ENCODE data around the gene INPP5J. TPM values are rescaled to one million over a fixed set of nuclear protein-coding genes. Genes with fewer than 3 reads are reported as not detected.
A peak's percentile ranks its signal among the peaks of the same experiment; 100 is the strongest.

The INPP5J gene
- total and polyA plus RNA-seq, 2 of the 13 experiments (the other 11 are each of a cell fraction or from before 2014, with no cell fraction given) = 0.24 to 1.1 TPM

DNA sequence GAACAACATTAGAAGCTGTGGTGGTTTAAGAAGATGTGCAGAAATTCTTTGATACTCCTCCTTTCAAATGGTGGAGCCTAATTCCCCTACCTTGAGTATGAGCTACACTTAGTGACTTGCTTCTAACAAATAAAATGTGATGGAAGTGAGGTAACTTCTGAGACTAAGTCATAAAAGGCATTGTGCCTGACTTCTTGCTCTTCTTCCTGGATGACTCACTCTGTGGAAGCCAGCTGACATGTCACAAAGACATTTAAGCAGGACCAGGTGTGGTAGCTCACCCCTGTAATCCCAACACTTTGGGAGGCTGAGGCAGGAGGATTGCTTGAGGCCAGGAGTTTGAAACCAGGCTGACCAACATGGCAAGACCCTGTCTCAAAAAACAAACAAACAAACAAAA, 21.5 kb downstream of the INPP5J start:
- DNase-seq (ENCODE audit: low spot score) = no peak
- ChIA-PET CTCF (ENCODE audit: low intra/inter-chr PET ratio, low total read pairs) (no interaction called here), POLR2A (interaction anchor here (1.4 to 1.7 kb wide), 2 partner anchors 12 to 63 kb away, joined by 3 to 4 read pairs; partner anchors contain the start of gene SMTN)
- Histone ChIP-seq H3K4me2 (ENCODE audit: low read depth, low read length) (no peak overlapping the region), H3K27me3 (ENCODE audit: control insufficient read depth in 1 of 2, insufficient read depth in 2 of 2, low read length in 2 of 2) (peaks cover 4 to 35% of the 10 kb centered on the region in 2 experiments; a peak in 4 of 5 replicates), H3K36me3 (replicated peaks in 1 of 2; ENCODE audit: control insufficient read depth in 1 of 2, insufficient read depth in 2 of 2, low read length in 2 of 2) (no peaks in the 10 kb centered on the region), H3K9ac (ENCODE audit: insufficient read depth, low read depth, low read length) (no peak overlapping the region), H2AFZ (ENCODE audit: low read length) (no peak overlapping the region), H4K20me1 (ENCODE audit: insufficient read depth, low read length) (no peaks in the 10 kb centered on the region), H3K9me3 (ENCODE audit: low read length) (no peaks in the 10 kb centered on the region), H3K79me2 (ENCODE audit: insufficient read depth, low read length) (no peaks in the 10 kb centered on the region), H3K4me3 (replicated peaks in 1 of 3; ENCODE audit: insufficient read depth in 1 of 3, low read depth in 2 of 3, low read length in 3 of 3) (no peak overlapping the region), H3K4me1 (ENCODE audit: insufficient read depth, low read length) (peaks cover 8% of the 10 kb centered on the region), H3K27ac (ENCODE audit: extremely low read length, insufficient read depth, low read length) (no peak overlapping the region)
- no TSS peak for BruUV-seq (replicated peaks)
- FAIRE-seq = no peak
- no peak for TF ChIP-seq HNRNPUL1 (IDR thresholded peaks at IDR 0.05; ENCODE audit: low read depth, low read length)
- no peak for TF ChIP-seq GABPB1 (CRISPR knock-in tag; IDR thresholded peaks at IDR 0.05)
- TF ChIP-seq ARID5B (CRISPR knock-in tag; IDR thresholded peaks at IDR 0.05) = no peak
- peak; percentile 71 for TF ChIP-seq FOSL2 (CRISPR knock-in tag; IDR thresholded peaks at IDR 0.05)
- TF ChIP-seq ZNF317 (CRISPR knock-in tag; IDR thresholded peaks at IDR 0.05) = 0 out of 2 replicates have a peak, but pooled peaks have one; percentile 38
- TF ChIP-seq ZSCAN29 (CRISPR knock-in tag; conservative IDR thresholded peaks at IDR 0.05) = no peak
- no peak for TF ChIP-seq MZF1 (CRISPR knock-in tag; IDR thresholded peaks at IDR 0.05; ENCODE audit: borderline replicate concordance)
- TF ChIP-seq ZNF772 (CRISPR knock-in tag; IDR thresholded peaks at IDR 0.05) = no peak
- no peak for TF ChIP-seq FOSL1 (CRISPR knock-in tag; IDR thresholded peaks at IDR 0.05; ENCODE audit: borderline replicate concordance)
- TF ChIP-seq ZNF615 (CRISPR knock-in tag; IDR thresholded peaks at IDR 0.05; ENCODE audit: borderline replicate concordance) = no peak
- no peak for TF ChIP-seq ZFP37 (CRISPR knock-in tag; IDR thresholded peaks at IDR 0.05; ENCODE audit: borderline replicate concordance)
- no peak for TF ChIP-seq TFE3 (CRISPR knock-in tag; IDR thresholded peaks at IDR 0.05)
- no peak for TF ChIP-seq PCBP1 (IDR thresholded peaks at IDR 0.05; ENCODE audit: borderline replicate concordance, low read depth, low read length)
- TF ChIP-seq ERF (CRISPR knock-in tag; IDR thresholded peaks at IDR 0.05) = no peak
- no peak for TF ChIP-seq ZNF350 (CRISPR knock-in tag; IDR thresholded peaks at IDR 0.05; ENCODE audit: borderline replicate concordance, low read depth)
- TF ChIP-seq PRMT3 (CRISPR knock-in tag; IDR thresholded peaks at IDR 0.05; ENCODE audit: borderline replicate concordance, low read depth) = no peak
- ATAC-seq = no peak
- intact Hi-C loops (cut with micrococcal nuclease; ENCODE audit: unreplicated experiment) = no loop called here
- in situ Hi-C loops (cut with HindIII; ENCODE audit: extremely low pct_ligation_motif_present, low pct_unique_long_range_greater_than_20kb) = loop anchor here (5.0 to 10.0 kb wide), 2 partner anchors 42 to 179 kb away; partner anchors contain the start of genes MORC2 and TUG1
